Epithelial cell of esophagus (primary cell): ENCODE results near the gene DHX34.

Experiments used
- DNase-seq: peaks from one replicate; pipeline ENCODE4 v3.0.0; 2010; ENCODE audit warnings: low read depth
- H3K4me3 ChIP-seq: 2 replicates; pipeline ENCODE4 v1.5.1; 2011; ENCODE audit warnings: mild to moderate bottlenecking, low read length, control low read depth
- TF ChIP-seq, protein P1 (sequence below): IDR thresholded peaks from 2 replicates; pipeline ENCODE4 v1.5.1; 2011; ENCODE audit warnings: low read depth, mild to moderate bottlenecking, low read length, control low read depth, inconsistent platforms; ENCODE audit not compliant: insufficient read depth; ENCODE audit errors: missing control alignments

The DHX34 gene

GRCh38 chr19:47398707-47399597, 49.8 kb downstream of the DHX34 start:
- DNase-seq = no peak
- H3K4me3 ChIP-seq = no peak overlapping the region
- TF ChIP-seq, protein P1, sequence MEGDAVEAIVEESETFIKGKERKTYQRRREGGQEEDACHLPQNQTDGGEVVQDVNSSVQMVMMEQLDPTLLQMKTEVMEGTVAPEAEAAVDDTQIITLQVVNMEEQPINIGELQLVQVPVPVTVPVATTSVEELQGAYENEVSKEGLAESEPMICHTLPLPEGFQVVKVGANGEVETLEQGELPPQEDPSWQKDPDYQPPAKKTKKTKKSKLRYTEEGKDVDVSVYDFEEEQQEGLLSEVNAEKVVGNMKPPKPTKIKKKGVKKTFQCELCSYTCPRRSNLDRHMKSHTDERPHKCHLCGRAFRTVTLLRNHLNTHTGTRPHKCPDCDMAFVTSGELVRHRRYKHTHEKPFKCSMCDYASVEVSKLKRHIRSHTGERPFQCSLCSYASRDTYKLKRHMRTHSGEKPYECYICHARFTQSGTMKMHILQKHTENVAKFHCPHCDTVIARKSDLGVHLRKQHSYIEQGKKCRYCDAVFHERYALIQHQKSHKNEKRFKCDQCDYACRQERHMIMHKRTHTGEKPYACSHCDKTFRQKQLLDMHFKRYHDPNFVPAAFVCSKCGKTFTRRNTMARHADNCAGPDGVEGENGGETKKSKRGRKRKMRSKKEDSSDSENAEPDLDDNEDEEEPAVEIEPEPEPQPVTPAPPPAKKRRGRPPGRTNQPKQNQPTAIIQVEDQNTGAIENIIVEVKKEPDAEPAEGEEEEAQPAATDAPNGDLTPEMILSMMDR = no peak

DNA sequence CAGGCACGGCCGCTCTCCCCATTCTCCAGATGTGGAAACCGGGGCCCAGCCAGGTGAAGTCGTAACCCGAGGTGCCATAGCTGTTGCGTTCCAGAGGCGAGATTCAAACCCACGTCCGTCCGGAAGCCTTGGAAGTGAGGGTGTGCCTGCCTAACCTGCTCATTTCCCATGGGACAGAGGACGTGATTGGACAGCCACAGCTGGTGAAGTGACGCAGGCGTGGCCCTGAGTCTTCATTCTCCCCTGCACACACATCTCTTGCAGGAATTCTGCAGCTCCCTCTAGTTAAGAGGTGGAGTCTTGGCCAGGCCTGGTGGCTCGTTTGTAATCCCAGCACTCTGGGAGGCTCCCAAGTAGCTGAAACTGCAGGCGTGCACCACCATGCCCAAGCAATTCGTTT, 53.4 kb downstream of the DHX34 start:
- TF ChIP-seq, protein P1 = no peak
- DNase-seq = no peak
- no peak overlapping the region for H3K4me3 ChIP-seq

DNA sequence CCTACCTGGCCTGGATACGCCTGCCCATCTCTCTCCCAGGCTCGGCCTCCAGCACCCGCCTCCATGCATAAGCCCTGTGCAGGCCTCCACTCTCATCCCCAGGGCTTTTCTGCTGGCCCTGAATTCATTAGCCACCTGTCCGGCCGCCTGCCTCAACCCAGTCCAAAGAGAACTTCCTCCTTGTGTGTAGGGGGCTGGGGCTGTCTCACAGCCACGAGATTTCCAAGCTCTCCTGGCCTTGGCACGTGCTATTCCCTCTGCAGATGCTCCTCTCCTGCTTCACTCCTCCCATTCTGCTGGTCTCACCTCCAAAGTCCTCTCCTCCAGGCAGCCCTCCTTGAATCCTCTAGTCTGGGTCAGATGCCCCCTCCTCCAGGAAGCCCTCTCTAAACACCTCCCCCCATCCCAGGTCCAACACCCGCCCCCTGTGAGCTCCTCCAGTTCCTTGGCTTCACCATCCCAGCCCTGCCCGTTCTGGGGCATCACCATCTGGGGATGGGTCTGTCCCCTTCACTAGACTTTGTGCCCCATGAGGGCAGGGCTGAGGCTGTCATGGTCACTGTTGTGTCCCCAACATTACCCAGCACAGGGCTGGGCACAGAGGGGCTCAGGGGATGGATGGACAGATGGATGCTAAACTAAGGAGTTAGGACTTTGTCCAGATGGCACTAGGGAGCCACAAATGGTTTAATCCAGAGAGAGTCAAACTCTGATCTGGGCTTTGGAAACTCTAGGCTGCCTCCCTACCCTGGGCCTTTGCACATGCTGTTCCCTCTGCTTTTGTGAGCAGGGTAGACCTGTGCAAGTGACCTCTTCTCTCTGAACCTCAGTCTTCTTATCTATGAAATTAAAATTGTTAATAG, 55.5 kb downstream of the DHX34 start:
- no peak overlapping the region for H3K4me3 ChIP-seq
- DNase-seq = no peak
- TF ChIP-seq, protein P1 = no peak

DNA sequence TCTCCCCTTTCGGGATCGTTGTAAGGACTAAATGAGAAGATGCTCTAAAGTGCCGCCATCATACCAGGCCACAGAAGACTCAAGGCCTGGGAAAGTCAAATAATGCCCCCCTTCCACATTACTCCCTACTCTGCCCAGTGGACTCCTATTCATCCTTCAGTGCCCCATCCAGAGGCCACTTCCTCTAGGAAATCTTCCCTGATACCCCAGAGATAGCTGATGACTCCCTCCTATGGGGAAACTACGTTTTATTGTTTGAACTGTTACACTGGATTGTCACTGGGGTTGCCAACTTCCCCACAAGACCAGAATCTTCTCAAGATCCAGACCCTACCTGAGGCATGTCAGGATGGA, 56.1 kb downstream of the DHX34 start:
- TF ChIP-seq, protein P1 = no peak
- no peak for DNase-seq
- no peak overlapping the region for H3K4me3 ChIP-seq

DNA sequence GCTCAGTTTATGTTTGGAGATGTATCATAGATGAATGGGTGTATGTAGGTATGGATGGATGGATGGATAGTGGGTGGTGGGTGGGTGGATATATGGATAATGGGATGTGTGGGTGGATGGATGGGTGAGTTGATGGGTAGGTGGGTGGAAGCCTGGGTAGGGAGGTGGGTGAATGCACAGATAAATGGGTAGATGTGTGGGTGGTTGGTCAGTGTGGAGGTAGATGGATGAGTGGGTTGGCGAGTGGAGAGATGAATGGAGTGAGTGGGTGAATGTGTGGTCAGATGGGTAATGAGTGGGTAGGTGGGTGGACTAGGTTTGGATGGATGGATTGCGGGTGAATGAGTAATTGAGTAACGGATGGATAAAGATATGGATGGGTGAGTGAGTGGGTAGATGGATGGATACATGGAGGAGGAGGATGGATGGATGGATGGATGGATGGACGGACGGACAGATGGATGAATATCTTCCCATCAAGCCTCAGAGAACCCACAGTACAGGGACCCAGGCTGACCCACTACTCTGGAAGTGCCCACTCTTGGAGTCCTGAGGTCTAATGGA, 56.8 kb downstream of the DHX34 start:
- DNase-seq = no peak
- TF ChIP-seq, protein P1 = no peak
- no peak overlapping the region for H3K4me3 ChIP-seq

DNA sequence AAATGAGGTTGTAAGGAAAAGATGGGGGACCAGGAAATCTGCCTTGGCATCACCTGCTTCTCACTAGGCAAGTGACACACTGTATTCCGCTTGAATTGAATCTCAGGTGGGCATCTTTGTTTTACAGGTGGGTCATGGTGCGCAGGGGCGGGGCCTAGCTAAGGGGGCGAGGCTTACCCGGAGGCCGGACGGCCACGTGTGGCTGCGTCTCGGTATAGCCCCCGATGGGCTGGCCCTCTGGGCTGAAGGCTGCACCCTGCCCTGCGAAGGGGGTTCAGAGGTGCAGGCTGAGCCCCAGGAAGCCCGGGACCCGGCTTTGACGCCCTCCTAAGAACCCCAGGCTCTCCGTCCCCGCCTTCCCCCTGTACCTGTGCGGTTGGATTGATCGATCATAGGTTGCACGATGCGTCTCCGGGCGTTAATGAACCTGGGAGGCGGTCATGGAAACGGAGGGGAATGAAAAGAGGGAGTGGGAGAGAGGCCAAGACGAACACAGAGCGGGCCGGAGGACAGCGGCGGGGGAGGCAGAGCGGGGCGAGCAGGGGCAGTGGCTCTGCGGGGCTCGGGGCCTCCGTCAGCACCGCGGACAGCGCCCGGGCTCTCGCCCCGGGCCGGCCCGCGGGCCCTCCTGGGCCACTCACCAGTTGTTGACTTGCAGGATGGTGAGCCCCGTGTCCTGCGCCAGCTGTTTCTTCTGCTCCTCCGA, 57.7 kb downstream of the DHX34 start:
- TF ChIP-seq, protein P1 = no peak
- no peak overlapping the region for H3K4me3 ChIP-seq
- no peak for DNase-seq
